ENCODE measurements around the gene DTNB. TPM values are rescaled to one million over a fixed set of nuclear protein-coding genes. Genes with fewer than 3 reads are reported as not detected.
A peak's percentile ranks its signal among the peaks of the same experiment; 100 is the strongest.
"Not testable (repeated sequence)": the region's sequence is repeated elsewhere in the genome, so short reads cannot be mapped to it uniquely, and the experiment has no call there.

Gene DTNB
- total RNA-seq, 1 donor from 2014 or later, result 30.5 TPM

- not testable (repeated sequence) for H3K27me3 Mint-ChIP-seq; H3K27ac Mint-ChIP-seq; DNase-seq; H3K4me3 Mint-ChIP-seq; H3K36me3 Mint-ChIP-seq (ENCODE audit: low read depth); H3K9me3 Mint-ChIP-seq
- intact Hi-C loops (cut with micrococcal nuclease), result loop anchor here (2.0 kb wide), 1 partner anchor 15 kb away; no protein-coding TSS in a partner anchor
- peaks cover 33% of the 10 kb centered on the region for H3K4me1 Mint-ChIP-seq
Measured at GRCh38 chr2:25601711-25602332, 71.6 kb downstream of the DTNB start.

- intact Hi-C loops (cut with micrococcal nuclease), result no loop called here
- Mint-ChIP-seq H3K36me3 (ENCODE audit: low read depth) (peaks cover 3% of the 10 kb centered on the region), H3K4me3 (no peak overlapping the region), H3K4me1 (peaks cover 32% of the 10 kb centered on the region), H3K27me3 (no peaks in the 10 kb centered on the region), H3K27ac (no peak overlapping the region), H3K9me3 (no peaks in the 10 kb centered on the region)
- no peak for DNase-seq
Measured at GRCh38 chr2:25598911-25599310, 74.5 kb downstream of the DTNB start.

- H3K36me3 Mint-ChIP-seq (ENCODE audit: low read depth), result peaks cover 6% of the 10 kb centered on the region
- no peaks in the 10 kb centered on the region for H3K27me3 Mint-ChIP-seq
- H3K4me3 Mint-ChIP-seq, result no peak overlapping the region
- no peak for DNase-seq
- H3K9me3 Mint-ChIP-seq, result no peaks in the 10 kb centered on the region
- intact Hi-C loops (cut with micrococcal nuclease), result no loop called here
- H3K4me1 Mint-ChIP-seq, result peaks cover 30% of the 10 kb centered on the region
- H3K27ac Mint-ChIP-seq, result no peak overlapping the region
Measured at GRCh38 chr2:25598332-25598731, 75.0 kb downstream of the DTNB start.

GRCh38 chr2:25597881-25598280 lies 75.5 kb downstream of the DTNB start:
- peaks cover 29% of the 10 kb centered on the region for H3K4me1 Mint-ChIP-seq
- H3K27me3 Mint-ChIP-seq, result no peaks in the 10 kb centered on the region
- H3K9me3 Mint-ChIP-seq, result no peaks in the 10 kb centered on the region
- no peak overlapping the region for H3K4me3 Mint-ChIP-seq
- DNase-seq, result peak; percentile 69
- intact Hi-C loops (cut with micrococcal nuclease), result no loop called here
- H3K36me3 Mint-ChIP-seq (ENCODE audit: low read depth), result peaks cover 6% of the 10 kb centered on the region
- peak overlapping the region; percentile 14 for H3K27ac Mint-ChIP-seq

GRCh38 chr2:25596516-25597244 lies 76.7 kb downstream of the DTNB start:
- DNase-seq, result no peak
- Mint-ChIP-seq H3K4me1 (peaks cover 32% of the 10 kb centered on the region), H3K27ac (no peak overlapping the region), H3K9me3 (no peaks in the 10 kb centered on the region), H3K27me3 (no peaks in the 10 kb centered on the region), H3K36me3 (ENCODE audit: low read depth) (peaks cover 8% of the 10 kb centered on the region), H3K4me3 (no peak overlapping the region)
- intact Hi-C loops (cut with micrococcal nuclease), result no loop called here

- Mint-ChIP-seq H3K9me3 (no peaks in the 10 kb centered on the region), H3K36me3 (ENCODE audit: low read depth) (peaks cover 8% of the 10 kb centered on the region), H3K4me3 (no peak overlapping the region), H3K27ac (no peak overlapping the region), H3K4me1 (peaks cover 29% of the 10 kb centered on the region), H3K27me3 (no peaks in the 10 kb centered on the region)
- DNase-seq, result no peak
- intact Hi-C loops (cut with micrococcal nuclease), result no loop called here
Measured at GRCh38 chr2:25595393-25595792, 78.0 kb downstream of the DTNB start.

- H3K4me3 Mint-ChIP-seq, result no peak overlapping the region
- no peak overlapping the region for H3K27ac Mint-ChIP-seq
- intact Hi-C loops (cut with micrococcal nuclease), result no loop called here
- H3K27me3 Mint-ChIP-seq, result no peaks in the 10 kb centered on the region
- H3K9me3 Mint-ChIP-seq, result no peaks in the 10 kb centered on the region
- DNase-seq, result no peak
- peaks cover 8% of the 10 kb centered on the region for H3K36me3 Mint-ChIP-seq (ENCODE audit: low read depth)
- peaks cover 29% of the 10 kb centered on the region for H3K4me1 Mint-ChIP-seq
Measured at GRCh38 chr2:25594991-25595390, 78.4 kb downstream of the DTNB start.

GRCh38 chr2:25592766-25593292 lies 80.5 kb downstream of the DTNB start:
- Mint-ChIP-seq H3K27ac (no peak overlapping the region), H3K9me3 (no peaks in the 10 kb centered on the region), H3K4me1 (peaks cover 27% of the 10 kb centered on the region), H3K4me3 (no peak overlapping the region), H3K27me3 (no peaks in the 10 kb centered on the region), H3K36me3 (ENCODE audit: low read depth) (peaks cover 8% of the 10 kb centered on the region)
- no peak for DNase-seq
- intact Hi-C loops (cut with micrococcal nuclease), result no loop called here

GRCh38 chr2:25590921-25591505 lies 82.4 kb downstream of the DTNB start:
- no peaks in the 10 kb centered on the region for H3K9me3 Mint-ChIP-seq
- H3K36me3 Mint-ChIP-seq (ENCODE audit: low read depth), result peaks cover 8% of the 10 kb centered on the region
- DNase-seq, result peak; percentile 52
- intact Hi-C loops (cut with micrococcal nuclease), result no loop called here
- H3K27ac Mint-ChIP-seq, result no peak overlapping the region
- H3K4me3 Mint-ChIP-seq, result no peak overlapping the region
- H3K27me3 Mint-ChIP-seq, result no peaks in the 10 kb centered on the region
- peaks cover 34% of the 10 kb centered on the region for H3K4me1 Mint-ChIP-seq

- Mint-ChIP-seq H3K36me3 (ENCODE audit: low read depth) (peaks cover 5% of the 10 kb centered on the region), H3K4me1 (peaks cover 34% of the 10 kb centered on the region), H3K4me3 (no peak overlapping the region), H3K27me3 (no peaks in the 10 kb centered on the region), H3K9me3 (no peaks in the 10 kb centered on the region), H3K27ac (no peak overlapping the region)
- intact Hi-C loops (cut with micrococcal nuclease), result no loop called here
- DNase-seq, result no peak
Measured at GRCh38 chr2:25589676-25590205, 83.6 kb downstream of the DTNB start.

- H3K36me3 Mint-ChIP-seq (ENCODE audit: low read depth), result peaks cover 2% of the 10 kb centered on the region
- no peak overlapping the region for H3K4me3 Mint-ChIP-seq
- H3K27ac Mint-ChIP-seq, result no peak overlapping the region
- H3K9me3 Mint-ChIP-seq, result no peaks in the 10 kb centered on the region
- H3K4me1 Mint-ChIP-seq, result peaks cover 31% of the 10 kb centered on the region
- intact Hi-C loops (cut with micrococcal nuclease), result no loop called here
- H3K27me3 Mint-ChIP-seq, result no peaks in the 10 kb centered on the region
- peak; percentile 56 for DNase-seq
Measured at GRCh38 chr2:25588576-25588975, 84.8 kb downstream of the DTNB start.

GRCh38 chr2:25587361-25587760 lies 86.0 kb downstream of the DTNB start:
- H3K4me1 Mint-ChIP-seq, result peaks cover 27% of the 10 kb centered on the region
- no peaks in the 10 kb centered on the region for H3K9me3 Mint-ChIP-seq
- H3K27me3 Mint-ChIP-seq, result no peaks in the 10 kb centered on the region
- DNase-seq, result peak; percentile 73
- H3K36me3 Mint-ChIP-seq (ENCODE audit: low read depth), result peaks cover 2% of the 10 kb centered on the region
- no peak overlapping the region for H3K4me3 Mint-ChIP-seq
- H3K27ac Mint-ChIP-seq, result peak overlapping the region; percentile 15
- intact Hi-C loops (cut with micrococcal nuclease), result loop anchor here (2.0 kb wide), 1 partner anchor 13 kb away; no protein-coding TSS in a partner anchor

- Mint-ChIP-seq H3K27ac (peak overlapping the region; percentile 87), H3K36me3 (ENCODE audit: low read depth) (no peaks in the 10 kb centered on the region), H3K27me3 (no peaks in the 10 kb centered on the region), H3K4me1 (peaks cover 22% of the 10 kb centered on the region), H3K4me3 (peak overlapping the region; percentile 36), H3K9me3 (no peaks in the 10 kb centered on the region)
- DNase-seq, result peak; percentile 74
- intact Hi-C loops (cut with micrococcal nuclease), result loop anchor here (1.0 to 2.0 kb wide), 3 partner anchors 14 to 87 kb away; partner anchors contain the start of gene DTNB
Measured at GRCh38 chr2:25586726-25587144, 86.6 kb downstream of the DTNB start.

- Mint-ChIP-seq H3K27me3 (no peaks in the 10 kb centered on the region), H3K36me3 (ENCODE audit: low read depth) (no peaks in the 10 kb centered on the region), H3K9me3 (no peaks in the 10 kb centered on the region), H3K27ac (no peak overlapping the region), H3K4me1 (peaks cover 22% of the 10 kb centered on the region), H3K4me3 (no peak overlapping the region)
- DNase-seq, result no peak
- intact Hi-C loops (cut with micrococcal nuclease), result no loop called here
Measured at GRCh38 chr2:25585189-25585588, 88.2 kb downstream of the DTNB start.

All from activated CD4-positive, alpha-beta T cell treated with anti-CD3 and anti-CD28 coated beads, Interleukin-2, amount 10 ng/mL, durations not matched to agents 24 days and 14 days (primary cell).